ENCODE data around the gene TMEM221. TPM values are rescaled to one million over a fixed set of nuclear protein-coding genes. Genes with fewer than 3 reads are reported as not detected.
A peak's percentile ranks its signal among the peaks of the same experiment; 100 is the strongest.

Gene TMEM221
- total RNA-seq, 4 donors from 2014 or later, result 0.39 to 1.2 (median 0.68) TPM; not detected in 1

DNA sequence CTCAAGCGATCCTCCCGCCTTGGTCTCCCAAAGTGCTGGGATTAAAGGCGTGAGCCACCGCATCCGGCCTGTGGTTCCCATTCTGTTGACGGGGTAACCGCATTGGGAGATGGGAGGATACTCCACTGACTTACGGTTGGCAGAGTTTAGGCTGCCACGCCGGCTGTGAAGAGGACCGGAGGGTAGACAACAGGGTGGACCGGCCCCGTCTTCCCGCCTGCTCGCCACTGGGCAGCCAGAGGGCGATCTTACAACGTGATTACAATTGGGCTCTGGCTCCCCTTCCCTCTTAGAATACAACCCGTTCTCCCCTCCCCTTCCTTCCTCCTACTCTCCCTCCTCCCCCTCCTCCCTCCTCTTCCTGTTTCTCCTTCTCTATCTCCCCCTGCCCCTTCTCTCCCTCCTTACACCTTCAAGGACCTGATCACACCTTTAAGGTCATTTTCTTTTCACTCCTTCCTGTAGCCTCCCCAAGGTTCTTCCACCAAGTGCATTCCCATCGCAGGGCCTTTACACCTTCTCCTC, 53.5 kb downstream of the TMEM221 start:
- 33% methylated on average over 19 of the region's 19 CpGs for WGBS
- peaks cover 14% of the 10 kb centered on the region for H3K27me3 ChIP-seq
- no peak overlapping the region for H3K4me3 ChIP-seq
- no peak overlapping the region for H3K27ac ChIP-seq
- H3K9me3 ChIP-seq, result no peaks in the 10 kb centered on the region
- no peaks in the 10 kb centered on the region for H3K36me3 ChIP-seq
- no peak for TF ChIP-seq EP300 (IDR thresholded peaks at IDR 0.05)
- TF ChIP-seq POLR2A (IDR thresholded peaks at IDR 0.05), result no peak
- TF ChIP-seq, protein P1, sequence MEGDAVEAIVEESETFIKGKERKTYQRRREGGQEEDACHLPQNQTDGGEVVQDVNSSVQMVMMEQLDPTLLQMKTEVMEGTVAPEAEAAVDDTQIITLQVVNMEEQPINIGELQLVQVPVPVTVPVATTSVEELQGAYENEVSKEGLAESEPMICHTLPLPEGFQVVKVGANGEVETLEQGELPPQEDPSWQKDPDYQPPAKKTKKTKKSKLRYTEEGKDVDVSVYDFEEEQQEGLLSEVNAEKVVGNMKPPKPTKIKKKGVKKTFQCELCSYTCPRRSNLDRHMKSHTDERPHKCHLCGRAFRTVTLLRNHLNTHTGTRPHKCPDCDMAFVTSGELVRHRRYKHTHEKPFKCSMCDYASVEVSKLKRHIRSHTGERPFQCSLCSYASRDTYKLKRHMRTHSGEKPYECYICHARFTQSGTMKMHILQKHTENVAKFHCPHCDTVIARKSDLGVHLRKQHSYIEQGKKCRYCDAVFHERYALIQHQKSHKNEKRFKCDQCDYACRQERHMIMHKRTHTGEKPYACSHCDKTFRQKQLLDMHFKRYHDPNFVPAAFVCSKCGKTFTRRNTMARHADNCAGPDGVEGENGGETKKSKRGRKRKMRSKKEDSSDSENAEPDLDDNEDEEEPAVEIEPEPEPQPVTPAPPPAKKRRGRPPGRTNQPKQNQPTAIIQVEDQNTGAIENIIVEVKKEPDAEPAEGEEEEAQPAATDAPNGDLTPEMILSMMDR (IDR thresholded peaks at IDR 0.05), result peak; percentile 13 to 67
- TF ChIP-seq POLR2AphosphoS5 (IDR thresholded peaks at IDR 0.05), result no peak
- H3K4me1 ChIP-seq, result peaks cover 22% of the 10 kb centered on the region
- no peak for DNase-seq (ENCODE audit: low spot score in 2 of 2)

DNA sequence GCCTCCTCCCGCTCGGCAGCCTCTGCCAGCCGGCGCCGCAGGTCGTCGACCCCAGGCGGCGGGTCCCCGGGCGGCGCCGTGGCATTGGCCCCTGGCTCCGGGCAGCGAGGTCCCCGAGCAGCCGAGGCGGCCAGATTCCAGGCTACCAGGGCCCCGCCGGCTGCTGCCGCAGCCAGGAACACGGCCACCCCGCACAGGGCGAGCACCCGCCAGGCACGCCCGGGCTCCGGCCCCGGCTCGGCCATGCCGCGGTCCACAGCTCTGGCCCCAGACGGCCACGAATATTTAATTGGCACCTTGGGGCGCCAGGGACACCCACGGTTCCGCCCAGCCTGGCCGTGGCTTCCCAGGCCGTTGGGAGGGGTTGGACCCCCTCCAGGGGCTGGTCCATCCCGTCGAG, 54.6 kb downstream of the TMEM221 start, which contains the start of gene CCDC194:
Gene CCDC194 (minus strand): TSS at position 283 of the 400 bp plus-strand sequence. CDS start 38 bp downstream, at position 245.
- Histone ChIP-seq H3K36me3 (no peaks in the 10 kb centered on the region), H3K9me3 (no peaks in the 10 kb centered on the region), H3K4me3 (no peak within 1 kb of the TSS), H3K4me1 (peaks cover 22% of the 10 kb centered on the region), H3K27ac (no peak within 1 kb of the TSS), H3K27me3 (peaks cover 14% of the 10 kb centered on the region)
- no peak for DNase-seq (ENCODE audit: low spot score in 2 of 2)
- TF ChIP-seq, protein P1 (IDR thresholded peaks at IDR 0.05), result no peak
- TF ChIP-seq POLR2A (IDR thresholded peaks at IDR 0.05) (no peak), EP300 (IDR thresholded peaks at IDR 0.05) (no peak), POLR2AphosphoS5 (IDR thresholded peaks at IDR 0.05) (no peak)
- 59% methylated on average over 15 of the region's 41 CpGs for WGBS

DNA sequence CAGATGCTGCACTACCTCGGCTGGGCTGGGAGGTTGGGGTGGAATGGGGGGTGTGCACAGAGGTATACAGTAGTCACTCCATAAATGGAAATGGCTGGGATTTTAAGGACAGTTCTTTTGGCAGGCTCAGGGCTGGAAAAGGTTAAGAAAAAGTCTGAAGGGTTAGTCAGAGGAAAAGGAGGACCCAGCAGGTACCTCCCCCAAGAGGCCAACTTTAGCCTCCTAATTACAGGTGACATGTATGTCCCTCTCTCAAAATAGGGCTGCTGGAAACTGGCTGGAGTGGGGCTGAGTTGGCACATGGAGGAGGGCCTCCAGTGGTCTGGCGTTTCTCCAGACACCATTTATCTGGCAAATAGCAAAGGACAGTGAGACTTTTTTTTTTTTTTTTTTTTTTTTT, 55.5 kb downstream of the TMEM221 start:
- Histone ChIP-seq H3K9me3 (no peaks in the 10 kb centered on the region), H3K36me3 (no peaks in the 10 kb centered on the region), H3K4me1 (peaks cover 22% of the 10 kb centered on the region), H3K4me3 (no peak overlapping the region), H3K27me3 (peaks cover 14% of the 10 kb centered on the region), H3K27ac (no peak overlapping the region)
- TF ChIP-seq EP300 (IDR thresholded peaks at IDR 0.05) (no peak), POLR2A (IDR thresholded peaks at IDR 0.05) (no peak), POLR2AphosphoS5 (IDR thresholded peaks at IDR 0.05) (no peak)
- TF ChIP-seq, protein P1 (IDR thresholded peaks at IDR 0.05), result no peak
- WGBS, result 65% methylated on average over 2 of the region's 2 CpGs
- no peak for DNase-seq (ENCODE audit: low spot score in 2 of 2)

DNA sequence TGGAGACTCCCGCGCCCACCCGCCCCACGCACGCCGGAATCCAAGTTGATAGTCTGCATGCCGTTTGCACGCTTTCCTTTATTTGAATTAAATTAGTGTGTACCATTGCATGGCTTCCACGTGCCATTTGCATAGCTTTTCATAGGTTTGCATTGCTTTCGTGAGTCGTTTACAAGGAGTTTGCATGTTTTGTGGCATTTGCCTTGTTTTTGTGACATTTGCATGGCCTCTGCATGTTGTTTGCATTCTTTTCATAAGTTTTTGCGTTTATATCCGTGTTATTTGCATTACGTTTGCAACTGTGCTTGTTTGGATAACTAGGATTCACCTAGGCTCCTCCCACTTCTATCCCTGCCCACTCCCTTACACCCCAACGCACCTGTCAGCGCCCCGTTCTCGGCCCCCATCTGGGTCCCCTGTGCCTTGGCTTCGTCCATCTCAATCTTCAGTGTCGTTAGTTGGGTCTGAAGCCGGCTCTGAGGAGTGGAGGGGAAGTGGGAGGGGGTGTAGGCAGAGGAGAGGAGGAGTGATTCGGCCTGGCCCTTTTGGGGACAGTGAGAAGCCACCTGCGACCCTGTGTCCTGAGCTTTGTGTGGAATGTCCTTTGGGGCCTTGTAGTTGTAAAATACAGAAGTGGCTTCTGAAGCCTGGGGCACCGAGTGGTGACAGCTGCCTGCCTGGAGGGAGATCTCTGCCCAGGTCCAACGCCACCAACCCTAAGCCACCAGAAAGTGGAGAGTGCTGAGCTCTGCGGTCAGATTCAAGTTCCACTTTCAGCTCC, 56.9 kb downstream of the TMEM221 start:
- Histone ChIP-seq H3K27ac (no peak overlapping the region), H3K4me1 (peaks cover 22% of the 10 kb centered on the region), H3K27me3 (peaks cover 14% of the 10 kb centered on the region), H3K36me3 (no peaks in the 10 kb centered on the region), H3K9me3 (no peaks in the 10 kb centered on the region), H3K4me3 (peak overlapping the region; percentile 43)
- TF ChIP-seq, protein P1 (IDR thresholded peaks at IDR 0.05), result no peak
- TF ChIP-seq POLR2A (IDR thresholded peaks at IDR 0.05) (no peak), POLR2AphosphoS5 (IDR thresholded peaks at IDR 0.05) (no peak), EP300 (IDR thresholded peaks at IDR 0.05) (no peak)
- DNase-seq (ENCODE audit: low spot score in 2 of 2), result no peak
- 7% methylated on average over 25 of the region's 26 CpGs for WGBS

DNA sequence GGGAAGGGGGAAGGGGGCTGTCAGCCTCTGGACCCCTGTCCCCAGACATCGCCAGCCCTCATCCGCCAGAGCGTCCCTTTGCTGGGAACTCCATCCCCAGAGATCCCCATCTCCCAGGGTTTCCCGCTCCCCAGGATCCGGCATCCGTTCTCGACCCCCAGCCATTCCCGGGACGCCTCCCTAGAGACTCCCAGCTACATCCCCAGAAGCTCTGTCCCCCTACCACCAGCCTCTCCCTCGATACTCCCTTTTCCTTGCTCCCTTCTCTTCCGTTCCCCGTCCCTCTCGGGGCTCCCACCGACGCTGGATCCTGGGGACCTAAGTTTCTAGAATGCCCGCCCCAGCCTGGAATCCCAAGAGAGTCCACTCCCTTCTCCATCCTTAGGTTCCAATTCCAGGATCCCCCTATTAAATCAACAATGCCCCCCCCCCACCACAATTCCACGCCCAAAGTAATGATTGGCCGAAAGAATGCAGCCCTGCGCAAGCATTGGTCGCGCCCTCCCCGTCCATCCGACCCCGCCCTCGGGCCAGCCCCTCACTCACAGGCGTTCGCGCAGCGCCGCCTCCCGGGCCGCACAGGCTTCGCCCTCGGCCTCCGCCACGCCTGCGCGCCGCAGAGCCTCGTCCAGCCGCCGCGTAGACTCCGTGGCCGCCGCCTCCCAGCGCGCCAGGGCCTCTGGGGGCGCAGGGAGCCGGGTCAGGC, 57.6 kb downstream of the TMEM221 start:
- H3K27ac ChIP-seq, result no peak overlapping the region
- WGBS, result 0% methylated on average over 15 of the region's 50 CpGs
- H3K9me3 ChIP-seq, result no peaks in the 10 kb centered on the region
- TF ChIP-seq EP300 (IDR thresholded peaks at IDR 0.05) (no peak), POLR2A (IDR thresholded peaks at IDR 0.05) (no peak), POLR2AphosphoS5 (IDR thresholded peaks at IDR 0.05) (no peak)
- TF ChIP-seq, protein P1 (IDR thresholded peaks at IDR 0.05), result peak; percentile 56 to 91
- DNase-seq (ENCODE audit: low spot score in 2 of 2), result peak; percentile 93 to 96
- H3K4me1 ChIP-seq, result peaks cover 24% of the 10 kb centered on the region
- peak overlapping the region; percentile 43 for H3K4me3 ChIP-seq
- peaks cover 14% of the 10 kb centered on the region for H3K27me3 ChIP-seq
- no peaks in the 10 kb centered on the region for H3K36me3 ChIP-seq

Measured in suprapubic skin (tissue), 4 donors.